A549 (cell line): ENCODE data around the gene CCDC197. TPM values are rescaled to one million over a fixed set of nuclear protein-coding genes. Genes with fewer than 3 reads are reported as not detected.

Source experiments
- ATAC-seq, 2 experiments: fragments of 200-7000 bp in 1 of 2; fragments of >200 bp in 1 of 2; cut with Nextera tagmentation in 1 of 2; cut with Tn5 transposase in 1 of 2; 3 replicates each; pipeline versions ENCODE4 v1.8.0 to v1.9.1; 2018 to 2020; ENCODE audit warnings: mild to moderate bottlenecking in 1 of 2, moderate library complexity in 1 of 2
- CTCF ChIA-PET: fragments of 300-600 bp; sonication (Branson Sonifier 250); formaldehyde crosslinking; extraction: SDS; loops from one replicate; lab custom pipeline; 2021; ENCODE audit warnings: antibody characterized with exemption, inconsistent platforms; lab: Yijun Ruan, JAX
- POLR2A ChIA-PET: fragments of 350-600 bp; formaldehyde crosslinking; extraction: SDS; loops from one replicate; lab custom pipeline; 2021; ENCODE audit warnings: antibody characterized with exemption, inconsistent platforms; lab: Yijun Ruan, JAX
- DNase-seq, 2 experiments: peaks; one replicate each; pipeline versions ENCODE4 v3.0.0 to v3.0.0-alpha.2; 2011 to 2016; ENCODE audit warnings: low read depth in 1 of 2, low spot score in 1 of 2
- FAIRE-seq: peaks from 2 replicates; lab custom pipeline; 2011; peaks lifted over from hg19 to GRCh38; lab: Jason Lieb, UNC
- H3K27ac ChIP-seq, 2 experiments: fragments of >200 bp; sonication (Bioruptor Twin); formaldehyde crosslinking; 3 replicates each; pipeline ENCODE4 v1.5.1; 2016 to 2017
- H3K4me1 ChIP-seq: fragments of >200 bp; sonication (Bioruptor Twin); formaldehyde crosslinking; 3 replicates; pipeline ENCODE4 v1.6.1; 2016
- H3K4me2 ChIP-seq: fragments of >200 bp; sonication (Bioruptor Twin); formaldehyde crosslinking; 3 replicates; pipeline ENCODE4 v1.6.1; 2016
- H3K4me3 ChIP-seq: fragments of >200 bp; sonication (Bioruptor Twin); formaldehyde crosslinking; 3 replicates; pipeline ENCODE4 v1.5.1; 2016
- H3K9me3 ChIP-seq: fragments of >200 bp; sonication (Bioruptor Twin); formaldehyde crosslinking; 3 replicates; pipeline ENCODE4 v1.6.1; 2016
- BCL3 ChIP-seq: fragments of >200 bp; sonication (Bioruptor Twin); formaldehyde crosslinking; IDR thresholded peaks from 3 replicates; pipeline ENCODE4 v1.6.1; 2016
- CBX8 ChIP-seq: fragments of 200-600 bp; sonication (generic); IDR thresholded peaks from 2 replicates; pipeline ENCODE4 v1.6.1; 2016
- CEBPB ChIP-seq, 2 experiments: fragments of >200 bp in 1 of 2; sonication (Bioruptor Twin) in 1 of 2; formaldehyde crosslinking in 1 of 2; IDR thresholded peaks; 2 replicates each; pipeline ENCODE4 v1.6.1; 2012 to 2016
- CHD2 ChIP-seq: fragments of 150-350 bp; IDR thresholded peaks from 2 replicates; pipeline ENCODE4 v1.6.1; 2014; ENCODE audit warnings: low read length; ENCODE audit not compliant: partially characterized antibody
- EP300 ChIP-seq, 2 experiments: fragments of >200 bp; sonication (Bioruptor Twin); formaldehyde crosslinking; IDR thresholded peaks; 2 replicates in 1 of 2; 3 replicates in 1 of 2; pipeline ENCODE4 v1.6.1; 2016 to 2017
- ESRRA ChIP-seq: fragments of 150-350 bp; IDR thresholded peaks from 2 replicates; pipeline ENCODE4 v1.6.1; 2014; ENCODE audit warnings: mild to moderate bottlenecking, low read length, borderline replicate concordance
- FOSB ChIP-seq: fragments of 250-450 bp; sonication (Bioruptor Pico); IDR thresholded peaks from 2 replicates; pipeline ENCODE4 v1.5.0; 2020; ENCODE audit warnings: mild to moderate bottlenecking, moderate library complexity
- FOSL2 ChIP-seq, 2 experiments: fragments of 450-650 bp in 1 of 2; fragments of >200 bp in 1 of 2; sonication (Bioruptor Twin) in 1 of 2; formaldehyde crosslinking; IDR thresholded peaks; 2 replicates each; pipeline versions ENCODE4 v1.5.0 to v1.6.1; 2016 to 2020; ENCODE audit warnings: mild to moderate bottlenecking in 1 of 2, moderate library complexity in 1 of 2
- GATA3 ChIP-seq: IDR thresholded peaks from 2 replicates; pipeline ENCODE4 v1.6.1; 2012; ENCODE audit warnings: borderline replicate concordance
- HDAC2 ChIP-seq: fragments of 200-600 bp; sonication (generic); IDR thresholded peaks from 2 replicates; pipeline ENCODE4 v1.6.1; 2016
- HOXB13 ChIP-seq: fragments of 250-450 bp; sonication (Bioruptor Pico); IDR thresholded peaks from 2 replicates; pipeline ENCODE4 v1.5.0; 2020; ENCODE audit warnings: low read depth, mild to moderate bottlenecking, moderate library complexity
- JUN ChIP-seq, 2 experiments: fragments of >200 bp; sonication (Bioruptor Twin); formaldehyde crosslinking; IDR thresholded peaks; 2 replicates in 1 of 2; 3 replicates in 1 of 2; pipeline ENCODE4 v1.6.1; 2016 to 2017
- JUNB ChIP-seq: fragments of >200 bp; sonication (Bioruptor Twin); formaldehyde crosslinking; IDR thresholded peaks from 2 replicates; pipeline ENCODE4 v1.6.1; 2016
- KDM1A ChIP-seq: fragments of 200-600 bp; sonication (generic); IDR thresholded peaks from 2 replicates; pipeline ENCODE4 v1.6.1; 2016; ENCODE audit warnings: low read depth, mild to moderate bottlenecking
- KDM5A ChIP-seq: fragments of 200-600 bp; sonication (generic); IDR thresholded peaks from 2 replicates; pipeline ENCODE4 v1.6.1; 2016; ENCODE audit warnings: antibody characterized with exemption, mild to moderate bottlenecking
- MAFK ChIP-seq: fragments of 450-650 bp; IDR thresholded peaks from 2 replicates; pipeline ENCODE4 v1.6.1; 2014; ENCODE audit not compliant: partially characterized antibody
- MAX ChIP-seq: IDR thresholded peaks from 2 replicates; pipeline ENCODE4 v1.6.1; 2012
- RAD21 ChIP-seq, 2 experiments: fragments of >200 bp in 1 of 2; sonication (Bioruptor Twin) in 1 of 2; formaldehyde crosslinking in 1 of 2; IDR thresholded peaks in 1 of 2; conservative IDR thresholded peaks in 1 of 2; 2 replicates in 1 of 2; 3 replicates in 1 of 2; pipeline ENCODE4 v1.6.1; 2012 to 2018; ENCODE audit warnings: inconsistent platforms in 1 of 2
- SMC3 ChIP-seq: fragments of >200 bp; sonication (Bioruptor Twin); formaldehyde crosslinking; IDR thresholded peaks from 3 replicates; pipeline ENCODE4 v1.6.1; 2018; ENCODE audit warnings: inconsistent platforms
- TFCP2L1 ChIP-seq: fragments of 250-450 bp; sonication (Bioruptor Pico); IDR thresholded peaks from 2 replicates; pipeline ENCODE4 v1.5.0; 2021; ENCODE audit warnings: mild to moderate bottlenecking
- USF2 ChIP-seq: fragments of 450-650 bp; IDR thresholded peaks from 2 replicates; pipeline ENCODE4 v1.6.1; 2014; ENCODE audit warnings: antibody characterized with exemption
- ZFP36 ChIP-seq: fragments of 450-650 bp; IDR thresholded peaks from 2 replicates; pipeline ENCODE4 v1.6.1; 2014; ENCODE audit warnings: borderline replicate concordance; ENCODE audit not compliant: partially characterized antibody
- WGBS: methylation state at CpG from one replicate; pipeline ENCODE4 v1.1.6; 2017; ENCODE audit errors: missing lambda C conversion rate; 5-methylcytosine and 5-hydroxymethylcytosine counted together
- polyA plus RNA-seq, 4 experiments: library from polyadenylated mRNA; depleted of rRNA in 3 of 4; stranded (reverse); fragments of >200 nt; fragmentation: RNase III in 1 of 4; extraction: RNeasy Plus Mini Kit Qiagen cat#74134 plus additional on column Dnase treatment in 1 of 4; gene quantifications; 2 replicates in 3 of 4; 3 replicates in 1 of 4; pipeline ENCODE4 v1.2.3, GENCODE V29; 2011 to 2017
- TF ChIP-seq, protein P1 (sequence below): fragments of 200-600 bp; sonication (generic); IDR thresholded peaks from 2 replicates; pipeline ENCODE4 v1.6.1; 2016; ENCODE audit warnings: antibody characterized with exemption, mild to moderate bottlenecking, moderate library complexity

The CCDC197 gene
- polyA plus RNA-seq, 2 of the 4 experiments (the other 2 are of a cell fraction): not detected

GRCh38 chr14:93958567-93959238, 38.4 kb upstream of the CCDC197 start:
- Histone ChIP-seq H3K4me2 (peak overlapping the region; percentile 64), H3K9me3 (no peaks in the 10 kb centered on the region), H3K4me3 (no peak overlapping the region), H3K27ac (peak overlapping the region; percentile 56 to 81; a peak in 5 of 6 replicates), H3K4me1 (peaks cover 22% of the 10 kb centered on the region)
- ATAC-seq: no peak
- no peak for TF ChIP-seq JUNB
- TF ChIP-seq KDM1A: peak; percentile 42; the same call in 1 of the 2 replicates
- TF ChIP-seq KDM5A: no peak
- no peak for TF ChIP-seq SMC3
- no peak for TF ChIP-seq CBX8
- TF ChIP-seq FOSB (CRISPR knock-in tag): no peak
- TF ChIP-seq ZFP36: no peak
- TF ChIP-seq HOXB13 (CRISPR knock-in tag): no peak
- no peak for FAIRE-seq
- ChIA-PET CTCF (interaction anchor here (1.4 to 25.8 kb wide), 4 partner anchors 12 to 34 kb away, joined by 3 to 601 read pairs (median 8); no protein-coding TSS in a partner anchor), POLR2A (no interaction called here)
- WGBS: 94% methylated on average over 7 of the region's 7 CpGs
- DNase-seq: no peak

- Histone ChIP-seq H3K27ac (peak overlapping the region; percentile 56 to 81; a peak in 5 of 6 replicates), H3K4me2 (peak overlapping the region; percentile 64), H3K9me3 (no peaks in the 10 kb centered on the region), H3K4me3 (no peak overlapping the region), H3K4me1 (peaks cover 22% of the 10 kb centered on the region)
- peak; percentile 90 to 92 for ATAC-seq
- TF ChIP-seq TFCP2L1 (CRISPR knock-in tag): 0 out of 2 replicates have a peak, but pooled peaks have one; percentile 32
- peak; percentile 77 for TF ChIP-seq MAX
- TF ChIP-seq FOSL2 (IDR thresholded peaks at IDR 0.05): peak; percentile 75
- TF ChIP-seq FOSL2 (CRISPR knock-in tag; IDR thresholded peaks at IDR 0.05): peak; percentile 89
- 0 out of 2 replicates have a peak, but pooled peaks have one; percentile 59 for TF ChIP-seq ESRRA
- TF ChIP-seq GATA3: peak; percentile 53; the same call in 1 of the 2 replicates
- no peak for TF ChIP-seq SMC3
- TF ChIP-seq CHD2: no peak
- peak; percentile 70 for TF ChIP-seq USF2
- TF ChIP-seq HDAC2: no peak
- peak; percentile 30 for TF ChIP-seq MAFK
- no peak for TF ChIP-seq ZFP36
- TF ChIP-seq CEBPB (IDR thresholded peaks at IDR 0.05): 0 out of 4 replicates have a peak, but pooled peaks of 1 of the 2 experiments have one; percentile 11
- TF ChIP-seq EP300 (IDR thresholded peaks at IDR 0.05): peak in 1 of 2 experiments; percentile 70; a peak in 2 of 5 replicates
- TF ChIP-seq RAD21 (conservative IDR thresholded peaks at IDR 0.05 in 1 of 2, IDR thresholded peaks at IDR 0.05 in 1 of 2): 0 out of 5 replicates have a peak, but pooled peaks of 1 of the 2 experiments have one; percentile 5
- TF ChIP-seq BCL3: peak; percentile 79; the same call in 2 of the 3 replicates
- peak in 1 of 2 experiments; percentile 67; a peak in 3 of 5 replicates for TF ChIP-seq JUN (IDR thresholded peaks at IDR 0.05)
- TF ChIP-seq, protein P1, sequence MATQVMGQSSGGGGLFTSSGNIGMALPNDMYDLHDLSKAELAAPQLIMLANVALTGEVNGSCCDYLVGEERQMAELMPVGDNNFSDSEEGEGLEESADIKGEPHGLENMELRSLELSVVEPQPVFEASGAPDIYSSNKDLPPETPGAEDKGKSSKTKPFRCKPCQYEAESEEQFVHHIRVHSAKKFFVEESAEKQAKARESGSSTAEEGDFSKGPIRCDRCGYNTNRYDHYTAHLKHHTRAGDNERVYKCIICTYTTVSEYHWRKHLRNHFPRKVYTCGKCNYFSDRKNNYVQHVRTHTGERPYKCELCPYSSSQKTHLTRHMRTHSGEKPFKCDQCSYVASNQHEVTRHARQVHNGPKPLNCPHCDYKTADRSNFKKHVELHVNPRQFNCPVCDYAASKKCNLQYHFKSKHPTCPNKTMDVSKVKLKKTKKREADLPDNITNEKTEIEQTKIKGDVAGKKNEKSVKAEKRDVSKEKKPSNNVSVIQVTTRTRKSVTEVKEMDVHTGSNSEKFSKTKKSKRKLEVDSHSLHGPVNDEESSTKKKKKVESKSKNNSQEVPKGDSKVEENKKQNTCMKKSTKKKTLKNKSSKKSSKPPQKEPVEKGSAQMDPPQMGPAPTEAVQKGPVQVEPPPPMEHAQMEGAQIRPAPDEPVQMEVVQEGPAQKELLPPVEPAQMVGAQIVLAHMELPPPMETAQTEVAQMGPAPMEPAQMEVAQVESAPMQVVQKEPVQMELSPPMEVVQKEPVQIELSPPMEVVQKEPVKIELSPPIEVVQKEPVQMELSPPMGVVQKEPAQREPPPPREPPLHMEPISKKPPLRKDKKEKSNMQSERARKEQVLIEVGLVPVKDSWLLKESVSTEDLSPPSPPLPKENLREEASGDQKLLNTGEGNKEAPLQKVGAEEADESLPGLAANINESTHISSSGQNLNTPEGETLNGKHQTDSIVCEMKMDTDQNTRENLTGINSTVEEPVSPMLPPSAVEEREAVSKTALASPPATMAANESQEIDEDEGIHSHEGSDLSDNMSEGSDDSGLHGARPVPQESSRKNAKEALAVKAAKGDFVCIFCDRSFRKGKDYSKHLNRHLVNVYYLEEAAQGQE: no peak
- TF ChIP-seq JUNB: peak; percentile 75
- no peak for FAIRE-seq
- peak; percentile 85 to 92 for DNase-seq
- ChIA-PET POLR2A (no interaction called here), CTCF (interaction anchor here (1.2 to 25.8 kb wide), 5 partner anchors 11 to 42 kb away, joined by 3 to 601 read pairs (median 8); no protein-coding TSS in a partner anchor)
- 34% methylated on average over 19 of the region's 23 CpGs for WGBS
Measured at GRCh38 chr14:93959239-93960107, 37.6 kb upstream of the CCDC197 start.
